ACHN (cell line): ENCODE results near the gene PSMD4.
"Not testable (repeated sequence)": the region's sequence is repeated elsewhere in the genome, so short reads cannot be mapped to it uniquely, and the experiment has no call there.

Experiments
- DNase-seq: peaks from one replicate; pipeline ENCODE4 v3.0.0-alpha.2; 2015
- in situ Hi-C: cut with HindIII; loops from 2 replicates; pipeline ENCODE4 v1.10.0; 2017; ENCODE audit warnings: low sequenced_read_pairs, low pct_ligation_motif_present, low pct_unique_long_range_greater_than_20kb

Gene PSMD4

GRCh38 chr1:151266315-151266714 lies 11.8 kb downstream of the PSMD4 start:
- no peak for DNase-seq
- in situ Hi-C loops, result no loop called here

- DNase-seq, result no peak
- in situ Hi-C loops, result no loop called here
Observed at GRCh38 chr1:151266821-151267220, 12.3 kb downstream of the PSMD4 start.

DNA sequence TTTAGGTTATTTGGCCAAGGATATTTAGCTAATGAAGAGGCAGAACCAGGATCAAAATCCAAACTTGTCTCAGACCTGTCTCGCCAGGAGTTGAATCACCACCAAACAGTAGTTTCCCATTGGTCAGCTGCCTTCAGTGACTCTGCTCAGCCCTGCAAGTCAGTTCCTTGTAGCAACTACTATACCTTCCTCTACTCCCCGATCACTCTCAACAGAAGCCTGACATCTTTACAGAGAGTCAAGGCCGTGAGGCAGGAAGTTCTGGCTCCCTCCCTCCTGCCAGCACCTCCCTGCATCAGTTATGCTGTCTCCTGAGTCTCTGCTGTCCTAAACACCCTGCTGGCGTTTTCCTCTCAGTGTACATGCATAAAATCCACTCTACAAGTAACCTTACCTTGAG lies 13.2 kb downstream of the PSMD4 start:
- no peak for DNase-seq
- in situ Hi-C loops, result no loop called here

GRCh38 chr1:151273924-151274466 lies 19.5 kb downstream of the PSMD4 start:
- DNase-seq, result no peak
- in situ Hi-C loops, result no loop called here

DNA sequence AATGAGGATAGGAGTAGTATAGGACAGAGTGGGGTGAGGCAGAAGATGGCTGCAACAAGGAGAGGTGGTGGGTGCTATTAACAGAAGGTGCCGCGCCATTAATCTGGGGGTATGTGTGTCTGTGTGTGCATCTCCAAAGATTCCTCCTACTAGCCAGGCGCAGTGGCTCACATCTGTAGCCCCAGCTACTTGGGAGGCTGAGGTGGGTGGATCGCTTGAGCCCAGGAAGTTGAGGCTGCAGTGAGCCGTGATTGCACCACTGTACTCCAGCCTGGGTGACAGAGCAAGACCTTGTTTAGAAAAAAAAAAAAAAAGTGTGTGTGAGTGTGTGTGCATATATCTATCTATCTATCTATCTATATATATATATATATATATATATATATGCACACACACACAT lies 20.8 kb downstream of the PSMD4 start:
- in situ Hi-C loops, DNase-seq: not testable (repeated sequence)

DNA sequence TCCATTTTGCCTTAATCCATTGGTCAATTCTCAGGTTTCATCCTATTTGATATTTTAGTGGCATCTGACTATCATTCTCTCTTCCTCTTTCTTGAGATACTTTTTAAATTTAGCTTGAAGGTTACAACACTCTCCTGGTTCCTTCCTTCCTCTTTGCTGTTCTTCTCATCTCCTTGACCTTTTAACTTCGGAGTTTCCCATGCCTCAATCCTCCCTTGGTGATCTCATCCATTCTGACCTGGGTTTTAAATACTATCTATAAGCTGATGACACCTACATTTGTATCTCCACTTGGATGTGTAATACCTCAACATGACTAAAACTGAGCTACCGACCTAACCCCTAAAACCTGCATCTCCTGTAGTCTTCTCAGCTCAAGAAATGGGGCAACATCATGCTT lies 22.7 kb downstream of the PSMD4 start:
- in situ Hi-C loops, result no loop called here
- DNase-seq, result no peak

DNA sequence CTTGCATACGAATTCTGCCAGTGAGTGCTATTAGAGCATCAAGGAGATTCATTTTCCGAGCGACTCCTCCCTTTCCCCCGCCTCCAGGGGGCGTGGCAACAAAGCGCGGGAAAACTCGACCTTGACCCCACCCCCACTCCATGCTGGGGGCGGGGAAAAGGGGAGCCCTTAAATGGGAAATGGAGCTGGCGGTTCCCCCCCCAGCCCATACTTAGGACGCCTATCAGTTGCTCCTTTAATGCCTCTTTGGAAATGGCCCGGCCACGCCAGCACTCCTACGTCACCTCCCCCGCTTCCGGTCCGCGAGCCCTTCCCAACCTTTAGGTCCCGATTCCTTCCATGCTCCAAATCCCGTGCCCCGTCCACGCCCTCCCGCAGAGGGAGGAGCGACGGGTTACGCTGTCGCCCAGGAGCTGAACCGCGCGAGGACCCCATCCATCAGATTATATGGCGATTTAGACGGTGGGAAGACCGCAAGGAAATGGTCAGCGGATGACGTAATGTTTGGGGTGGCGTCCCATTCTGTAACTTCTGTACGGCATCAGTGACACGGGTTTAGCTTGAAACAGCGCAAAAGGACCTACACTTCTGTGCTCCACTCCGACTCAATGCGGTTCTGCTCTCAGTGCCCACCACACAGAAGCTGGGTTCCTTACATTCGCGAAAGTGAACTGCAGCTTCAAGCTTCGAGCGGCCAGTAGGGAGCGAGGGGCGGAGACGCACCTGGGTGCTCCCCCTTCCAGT lies 26.9 kb downstream of the PSMD4 start:
- in situ Hi-C loops, result no loop called here
- peak; percentile 98 for DNase-seq

DNA sequence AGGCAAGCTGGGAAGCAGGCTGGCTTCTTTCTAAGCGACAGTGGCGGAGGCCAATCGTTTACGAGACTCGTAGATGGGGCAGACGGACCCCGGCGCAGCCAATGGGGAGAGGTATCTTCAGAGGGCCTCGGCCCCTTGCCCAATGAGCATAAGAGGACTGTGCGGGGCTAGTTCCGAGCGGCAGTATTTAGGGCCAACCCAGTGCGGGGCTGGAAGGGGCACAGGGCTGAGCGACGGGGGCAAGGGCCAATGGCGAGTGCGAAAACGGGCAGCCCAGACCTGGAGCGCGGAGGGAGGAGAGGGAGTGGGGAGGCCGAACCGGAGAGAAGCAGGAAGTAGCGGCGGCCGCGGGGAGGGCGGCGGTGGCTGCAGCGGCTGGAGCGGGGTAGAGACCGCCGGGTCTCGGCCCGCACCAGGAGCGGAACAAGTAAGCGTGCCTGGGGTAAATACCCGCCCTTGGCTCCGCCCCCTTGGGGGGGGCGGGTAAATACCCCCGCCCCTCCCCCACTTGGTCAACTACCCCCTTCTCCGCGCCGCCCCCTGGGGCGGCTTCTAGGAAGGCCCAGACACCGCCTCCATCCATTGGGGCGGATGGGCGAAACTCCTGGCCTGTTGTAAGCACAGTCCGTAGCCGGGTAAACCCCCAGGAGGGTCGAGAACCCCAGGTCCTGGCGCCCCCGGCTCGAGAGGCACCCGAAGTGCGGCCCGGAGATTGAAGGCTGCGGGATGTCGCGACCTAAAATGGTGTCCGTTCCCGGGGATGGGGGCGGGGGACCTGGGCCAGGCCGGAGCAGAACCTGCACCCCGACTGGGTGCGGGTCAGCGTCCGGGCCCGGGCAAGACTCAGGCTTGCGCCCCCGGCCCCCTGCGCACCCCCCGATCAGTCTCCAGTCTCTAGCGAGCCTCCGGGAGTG lies 27.7 kb downstream of the PSMD4 start, which contains the start of gene ZNF687:
ZNF687 (plus strand) TSS at position 331 of the 914 bp plus-strand sequence. CDS start 3,993 bp downstream, outside the sequence.
- in situ Hi-C loops, result no loop called here
- DNase-seq, result peak; percentile 100

GRCh38 chr1:151282883-151283725 lies 28.6 kb downstream of the PSMD4 start:
- DNase-seq, result peak; percentile 29
- in situ Hi-C loops, result no loop called here

- in situ Hi-C loops, result no loop called here
- no peak for DNase-seq
Observed at GRCh38 chr1:151284013-151284577, 29.6 kb downstream of the PSMD4 start.

DNA sequence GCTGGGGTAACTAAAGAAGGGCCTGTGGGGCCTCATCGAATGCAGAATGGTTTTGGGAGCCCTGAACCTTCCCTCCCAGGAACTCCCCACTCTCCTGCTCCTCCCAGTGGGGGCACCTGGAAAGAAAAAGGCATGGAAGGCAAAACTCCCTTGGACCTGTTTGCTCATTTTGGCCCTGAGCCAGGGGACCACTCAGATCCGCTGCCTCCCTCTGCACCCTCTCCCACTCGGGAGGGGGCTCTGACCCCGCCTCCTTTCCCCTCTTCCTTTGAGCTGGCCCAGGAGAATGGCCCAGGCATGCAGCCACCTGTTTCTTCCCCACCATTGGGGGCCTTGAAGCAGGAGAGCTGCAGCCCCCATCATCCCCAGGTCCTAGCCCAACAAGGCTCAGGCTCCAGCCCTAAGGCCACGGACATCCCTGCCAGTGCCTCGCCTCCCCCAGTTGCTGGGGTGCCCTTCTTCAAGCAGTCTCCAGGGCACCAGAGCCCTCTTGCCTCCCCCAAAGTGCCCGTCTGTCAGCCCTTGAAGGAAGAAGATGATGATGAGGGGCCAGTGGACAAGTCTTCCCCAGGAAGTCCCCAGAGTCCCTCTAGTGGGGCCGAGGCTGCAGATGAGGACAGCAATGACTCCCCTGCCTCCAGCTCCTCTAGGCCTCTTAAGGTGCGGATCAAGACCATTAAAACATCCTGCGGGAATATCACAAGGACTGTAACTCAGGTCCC lies 32.2 kb downstream of the PSMD4 start:
- in situ Hi-C loops, result no loop called here
- no peak for DNase-seq

DNA sequence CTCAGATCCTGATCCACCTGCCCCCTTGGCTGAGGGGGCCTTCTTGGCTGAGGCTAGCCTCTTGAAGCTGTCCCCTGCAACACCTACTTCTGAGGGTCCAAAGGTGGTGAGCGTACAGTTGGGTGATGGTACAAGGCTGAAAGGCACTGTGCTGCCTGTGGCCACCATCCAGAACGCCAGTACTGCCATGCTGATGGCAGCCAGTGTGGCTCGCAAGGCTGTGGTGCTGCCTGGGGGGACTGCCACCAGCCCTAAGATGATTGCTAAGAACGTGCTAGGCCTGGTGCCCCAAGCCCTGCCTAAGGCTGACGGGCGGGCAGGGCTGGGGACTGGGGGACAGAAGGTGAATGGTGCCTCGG lies 32.8 kb downstream of the PSMD4 start:
- in situ Hi-C loops, result no loop called here
- no peak for DNase-seq

- no peak for DNase-seq
- in situ Hi-C loops, result no loop called here
Observed at GRCh38 chr1:151287767-151288500, 33.4 kb downstream of the PSMD4 start.

- no peak for DNase-seq
- in situ Hi-C loops, result no loop called here
Observed at GRCh38 chr1:151288502-151288901, 34.0 kb downstream of the PSMD4 start.

DNA sequence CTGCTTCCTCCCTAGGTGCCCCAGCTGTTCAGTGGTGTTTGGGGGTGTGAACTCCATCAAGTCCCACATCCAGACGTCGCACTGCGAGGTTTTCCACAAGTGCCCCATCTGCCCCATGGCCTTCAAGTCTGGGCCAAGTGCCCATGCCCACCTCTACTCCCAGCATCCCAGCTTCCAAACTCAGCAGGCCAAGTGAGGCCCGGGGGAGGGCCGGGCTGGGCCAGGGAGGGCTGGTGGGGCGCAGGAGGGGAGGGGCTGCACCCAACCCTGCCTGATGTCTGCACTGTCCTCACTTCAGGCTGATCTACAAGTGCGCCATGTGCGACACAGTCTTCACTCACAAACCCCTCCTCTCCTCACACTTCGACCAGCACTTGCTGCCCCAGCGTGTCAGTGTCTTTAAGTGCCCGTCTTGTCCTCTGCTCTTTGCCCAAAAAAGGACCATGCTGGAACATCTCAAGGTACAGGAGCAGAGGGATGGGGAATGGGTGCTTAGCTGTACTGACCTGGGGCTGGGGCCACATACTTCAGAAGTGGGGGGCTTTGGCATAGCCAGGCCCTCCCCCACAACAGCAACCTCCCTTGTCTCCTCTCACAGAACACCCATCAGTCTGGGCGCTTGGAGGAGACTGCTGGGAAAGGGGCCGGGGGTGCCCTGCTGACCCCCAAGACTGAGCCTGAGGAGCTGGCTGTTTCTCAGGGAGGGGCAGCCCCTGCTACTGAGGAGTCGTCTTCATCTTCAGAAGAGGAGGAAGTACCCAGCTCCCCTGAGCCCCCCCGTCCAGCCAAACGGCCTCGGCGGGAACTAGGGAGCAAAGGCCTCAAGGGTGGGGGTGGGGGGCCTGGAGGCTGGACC lies 34.8 kb downstream of the PSMD4 start:
- no peak for DNase-seq
- in situ Hi-C loops, result no loop called here

- DNase-seq, result no peak
- in situ Hi-C loops, result no loop called here
Observed at GRCh38 chr1:151289991-151290708, 35.6 kb downstream of the PSMD4 start.
